Osteoblast (primary cell): ENCODE results near the gene OXSM. TPM values are rescaled to one million over a fixed set of nuclear protein-coding genes. Genes with fewer than 3 reads are reported as not detected.

ENCODE experiments used
- DNase-seq: peaks from one replicate; pipeline ENCODE4 v3.0.0; 2011; ENCODE audit warnings: low spot score, mixed read lengths; ENCODE audit not compliant: insufficient read length; ENCODE audit errors: missing footprints
- H2AFZ ChIP-seq: 2 replicates; pipeline ENCODE4 v1.6.0; 2011; ENCODE audit warnings: mild to moderate bottlenecking, low read length
- H3K27ac ChIP-seq: 2 replicates; pipeline ENCODE4 v1.5.1; 2011; ENCODE audit warnings: mild to moderate bottlenecking, low read depth, low read length, moderate library complexity
- H3K27me3 ChIP-seq: 2 replicates; pipeline ENCODE4 v1.6.0; 2012; ENCODE audit warnings: mild to moderate bottlenecking, control low read depth, inconsistent platforms, low read length, moderate library complexity; ENCODE audit not compliant: insufficient read depth
- H3K36me3 ChIP-seq: 2 replicates; pipeline ENCODE4 v1.5.1; 2011; ENCODE audit warnings: mild to moderate bottlenecking, low read length, control low read depth, moderate library complexity; ENCODE audit not compliant: insufficient read depth
- H3K4me1 ChIP-seq: 2 replicates; pipeline ENCODE4 v1.5.1; 2011; ENCODE audit warnings: mild to moderate bottlenecking, low read length, control low read depth, moderate library complexity; ENCODE audit not compliant: insufficient read depth
- H3K4me2 ChIP-seq: 2 replicates; pipeline ENCODE4 v1.6.0; 2011; ENCODE audit warnings: mild to moderate bottlenecking, low read length; ENCODE audit not compliant: insufficient read depth
- H3K4me3 ChIP-seq: fragments of 200-600 bp; sonication (generic); 3 replicates; pipeline ENCODE4 v1.5.1; 2012; ENCODE audit warnings: mild to moderate bottlenecking, low read length, inconsistent platforms; ENCODE audit not compliant: insufficient read depth
- H3K79me2 ChIP-seq: 2 replicates; pipeline ENCODE4 v1.6.0; 2012; ENCODE audit warnings: mild to moderate bottlenecking, low read length, control low read depth, inconsistent platforms; ENCODE audit not compliant: insufficient read depth
- H3K9me3 ChIP-seq: 2 replicates; pipeline ENCODE4 v1.5.1; 2011; ENCODE audit warnings: low read depth, low read length, control low read depth
- H4K20me1 ChIP-seq: 2 replicates; pipeline ENCODE4 v1.6.0; 2012; ENCODE audit warnings: mild to moderate bottlenecking, low read length, control low read depth; ENCODE audit not compliant: insufficient read depth
- CTCF ChIP-seq: IDR thresholded peaks from 2 replicates; pipeline ENCODE4 v1.5.1; 2011; ENCODE audit warnings: mild to moderate bottlenecking, low read depth, low read length, moderate library complexity; ENCODE audit errors: extremely low read depth
- total RNA-seq: library from RNA; depleted of rRNA; stranded (reverse); fragments of >200 nt; gene quantifications from 2 replicates; pipeline ENCODE4 v1.2.3, GENCODE V29; 2012

OXSM gene
- total RNA-seq, 1 donor = 11.2 TPM

GRCh38 chr3:25817107-25817506, 27.2 kb downstream of the OXSM start:
- no peak for DNase-seq
- Histone ChIP-seq H3K4me3 (no peak overlapping the region), H3K36me3 (no peaks in the 10 kb centered on the region), H3K9me3 (no peaks in the 10 kb centered on the region), H3K27ac (no peak overlapping the region), H3K79me2 (no peaks in the 10 kb centered on the region), H2AFZ (no peak overlapping the region), H4K20me1 (no peaks in the 10 kb centered on the region), H3K4me1 (peaks cover 7% of the 10 kb centered on the region), H3K4me2 (no peak overlapping the region), H3K27me3 (no peaks in the 10 kb centered on the region)
- TF ChIP-seq CTCF = no peak

- Histone ChIP-seq H3K4me3 (no peak overlapping the region), H3K27me3 (no peaks in the 10 kb centered on the region), H4K20me1 (no peaks in the 10 kb centered on the region), H3K4me2 (no peak overlapping the region), H3K9me3 (no peaks in the 10 kb centered on the region), H3K27ac (no peak overlapping the region), H3K79me2 (no peaks in the 10 kb centered on the region), H3K4me1 (peaks cover 7% of the 10 kb centered on the region), H2AFZ (no peak overlapping the region), H3K36me3 (no peaks in the 10 kb centered on the region)
- TF ChIP-seq CTCF = no peak
- DNase-seq = no peak
These were observed 27.7 kb downstream of the OXSM start for GRCh38 chr3:25817638-25818037.

GRCh38 chr3:25818335-25818734, 28.4 kb downstream of the OXSM start:
- no peak overlapping the region for H3K4me2 ChIP-seq
- H3K79me2 ChIP-seq = no peaks in the 10 kb centered on the region
- H4K20me1 ChIP-seq = no peaks in the 10 kb centered on the region
- DNase-seq = no peak
- no peaks in the 10 kb centered on the region for H3K36me3 ChIP-seq
- H2AFZ ChIP-seq = no peak overlapping the region
- TF ChIP-seq CTCF = no peak
- H3K27ac ChIP-seq = no peak overlapping the region
- H3K4me1 ChIP-seq = peaks cover 7% of the 10 kb centered on the region
- H3K9me3 ChIP-seq = no peaks in the 10 kb centered on the region
- H3K4me3 ChIP-seq = no peak overlapping the region
- no peaks in the 10 kb centered on the region for H3K27me3 ChIP-seq

- Histone ChIP-seq H3K4me2 (peak overlapping the region; percentile 73), H2AFZ (peak overlapping the region; percentile 72), H3K79me2 (no peaks in the 10 kb centered on the region), H3K9me3 (no peaks in the 10 kb centered on the region), H3K36me3 (no peaks in the 10 kb centered on the region), H3K4me3 (no peak overlapping the region), H3K4me1 (peaks cover 7% of the 10 kb centered on the region), H4K20me1 (no peaks in the 10 kb centered on the region), H3K27ac (peak overlapping the region; percentile 83), H3K27me3 (no peaks in the 10 kb centered on the region)
- peak; percentile 81 for DNase-seq
- TF ChIP-seq CTCF = no peak
These were observed 30.5 kb downstream of the OXSM start for GRCh38 chr3:25820366-25820765.
